ENCODE measurements around the gene SSR4. TPM values are rescaled to one million over a fixed set of nuclear protein-coding genes. Genes with fewer than 3 reads are reported as not detected.

Gene SSR4
- total RNA-seq, 1 experiment from 2014 or later: 203 TPM

GRCh38 chrX:153774576-153775292 lies 19.7 kb upstream of the SSR4 start:
- no peaks in the 10 kb centered on the region for H3K9me3 Mint-ChIP-seq
- TF ChIP-seq RELA (CRISPR knock-in tag; IDR thresholded peaks at IDR 0.05; ENCODE audit: borderline replicate concordance) (no peak), OVOL2 (CRISPR knock-in tag; IDR thresholded peaks at IDR 0.05; ENCODE audit: borderline replicate concordance) (no peak), MLX (CRISPR knock-in tag; IDR thresholded peaks at IDR 0.05) (no peak), MAX (CRISPR knock-in tag; IDR thresholded peaks at IDR 0.05) (no peak), IRF2 (CRISPR knock-in tag; IDR thresholded peaks at IDR 0.05; ENCODE audit: borderline replicate concordance, low read depth) (no peak), SMAD4 (CRISPR knock-in tag; IDR thresholded peaks at IDR 0.05) (no peak), MXD4 (CRISPR knock-in tag; IDR thresholded peaks at IDR 0.05; ENCODE audit: borderline replicate concordance) (no peak), SMAD3 (CRISPR knock-in tag; IDR thresholded peaks at IDR 0.05; ENCODE audit: borderline replicate concordance) (no peak), HMGA2 (CRISPR knock-in tag; IDR thresholded peaks at IDR 0.05) (no peak), TEAD4 (CRISPR knock-in tag; IDR thresholded peaks at IDR 0.05) (no peak), SP1 (CRISPR knock-in tag; conservative IDR thresholded peaks at IDR 0.05) (no peak), E2F1 (CRISPR knock-in tag; IDR thresholded peaks at IDR 0.05) (no peak), PRDM15 (CRISPR knock-in tag; IDR thresholded peaks at IDR 0.05) (no peak)
- CTCF ChIA-PET: no interaction called here

GRCh38 chrX:153775293-153776119 lies 19.0 kb upstream of the SSR4 start:
- no peaks in the 10 kb centered on the region for H3K36me3 Mint-ChIP-seq
- H3K27me3 Mint-ChIP-seq (ENCODE audit: low read depth): no peaks in the 10 kb centered on the region
- TF ChIP-seq MLX (CRISPR knock-in tag; IDR thresholded peaks at IDR 0.05): no peak
- TF ChIP-seq SMAD4 (CRISPR knock-in tag; IDR thresholded peaks at IDR 0.05): no peak
- TF ChIP-seq ZNF263 (CRISPR knock-in tag; IDR thresholded peaks at IDR 0.05; ENCODE audit: low read depth): no peak
- TF ChIP-seq KAT7 (CRISPR knock-in tag; IDR thresholded peaks at IDR 0.05; ENCODE audit: borderline replicate concordance): no peak
- no peak for TF ChIP-seq ZNF532 (CRISPR knock-in tag; IDR thresholded peaks at IDR 0.05; ENCODE audit: borderline replicate concordance)
- TF ChIP-seq ZNF219 (CRISPR knock-in tag; IDR thresholded peaks at IDR 0.05; ENCODE audit: borderline replicate concordance): no peak
- no peak for TF ChIP-seq NFATC4 (CRISPR knock-in tag; IDR thresholded peaks at IDR 0.05)
- no peak for TF ChIP-seq TEAD1 (CRISPR knock-in tag; IDR thresholded peaks at IDR 0.05)
- no peak for TF ChIP-seq FOXP4 (CRISPR knock-in tag; IDR thresholded peaks at IDR 0.05)
- ChIA-PET CTCF (no interaction called here), POLR2A (no interaction called here)
- ATAC-seq (no peak), DNase-seq (ENCODE audit: low spot score) (no peak)
- no peaks in the 10 kb centered on the region; the same call in 1 of the 2 replicates for H3K4me1 Mint-ChIP-seq
- no peaks in the 10 kb centered on the region for H3K9me3 Mint-ChIP-seq
- no peak overlapping the region for H3K27ac Mint-ChIP-seq
- no peak overlapping the region for H3K4me3 Mint-ChIP-seq

More at GRCh38 chrX:153774576-153775292, 19.7 kb upstream of the SSR4 start:
- Mint-ChIP-seq H3K4me1 (no peaks in the 10 kb centered on the region), H3K27ac (no peak overlapping the region), H3K27me3 (ENCODE audit: low read depth) (no peaks in the 10 kb centered on the region), H3K36me3 (no peaks in the 10 kb centered on the region), H3K4me3 (no peak overlapping the region)
- POLR2A ChIA-PET: no interaction called here
- no peak for DNase-seq (ENCODE audit: low spot score)
- no peak for ATAC-seq

Data from WTC11 (cell line).